Smooth muscle cell (in vitro differentiated cells): ENCODE data around the gene PITX1. TPM values are rescaled to one million over a fixed set of nuclear protein-coding genes. Genes with fewer than 3 reads are reported as not detected.

Experiments used
- DNase-seq: peaks from one replicate; lab custom pipeline; 2025; ENCODE audit not compliant: unreplicated experiment; lab: John Stamatoyannopoulos, UW
- H2AFZ ChIP-seq: fragments of 200-600 bp; sonication (generic); 2 replicates; pipeline ENCODE4 v1.6.0; 2016; ENCODE audit warnings: antibody characterized with exemption, low read depth, mild to moderate bottlenecking
- H3F3A ChIP-seq: fragments of 200-600 bp; sonication (generic); 2 replicates; pipeline ENCODE4 v1.6.0; 2017; ENCODE audit warnings: antibody characterized with exemption, low read depth
- H3K27ac ChIP-seq: fragments of 200-600 bp; sonication (generic); 2 replicates; pipeline ENCODE4 v1.5.1; 2016; ENCODE audit warnings: low read depth, mild to moderate bottlenecking
- H3K27me3 ChIP-seq: fragments of 200-600 bp; sonication (generic); 2 replicates; pipeline ENCODE4 v1.6.1; 2016; ENCODE audit warnings: low read depth, mild to moderate bottlenecking
- H3K36me3 ChIP-seq: fragments of 200-600 bp; sonication (generic); 2 replicates; pipeline ENCODE4 v1.5.1; 2016; ENCODE audit warnings: low read depth
- H3K4me1 ChIP-seq: fragments of 200-600 bp; sonication (generic); 2 replicates; pipeline ENCODE4 v1.5.1; 2016; ENCODE audit warnings: low read depth
- H3K4me2 ChIP-seq: fragments of 200-600 bp; sonication (generic); 2 replicates; pipeline ENCODE4 v1.6.0; 2016; ENCODE audit warnings: mild to moderate bottlenecking
- H3K4me3 ChIP-seq: fragments of 200-600 bp; sonication (generic); 2 replicates; pipeline ENCODE4 v1.5.1; 2016; ENCODE audit warnings: mild to moderate bottlenecking
- H3K79me2 ChIP-seq: fragments of 200-600 bp; sonication (generic); 2 replicates; pipeline ENCODE4 v1.6.0; 2016; ENCODE audit warnings: low read depth, mild to moderate bottlenecking
- H3K9ac ChIP-seq: fragments of 200-600 bp; sonication (generic); 2 replicates; pipeline ENCODE4 v1.6.0; 2016; ENCODE audit warnings: low read depth
- H3K9me3 ChIP-seq: fragments of 200-600 bp; sonication (generic); replicated peaks from 2 replicates; pipeline ENCODE4 v1.5.1; 2016; ENCODE audit warnings: low read depth
- H4K20me1 ChIP-seq: fragments of 200-600 bp; sonication (generic); 2 replicates; pipeline ENCODE4 v1.6.0; 2016; ENCODE audit warnings: low read depth
- CTCF ChIP-seq: fragments of 200-600 bp; sonication (generic); IDR thresholded peaks from 2 replicates; pipeline ENCODE4 v1.5.1; 2017; ENCODE audit warnings: borderline replicate concordance, mild to moderate bottlenecking, antibody characterized with exemption; ENCODE audit not compliant: insufficient read depth, poor library complexity, severe bottlenecking
- WGBS: methylation state at CpG from one replicate; pipeline ENCODE4 v1.1.7; 2016; ENCODE audit warnings: low lambda C conversion rate; 5-methylcytosine and 5-hydroxymethylcytosine counted together
- polyA plus RNA-seq: library from polyadenylated mRNA; unstranded; fragments of >200 nt; fragmentation: Nextera tagmentation; extraction: Ambion mirVana; gene quantifications from 2 replicates; pipeline ENCODE4 v1.2.1, GENCODE V29; 2016
- total RNA-seq: library from RNA; depleted of rRNA; stranded (reverse); fragments of >200 nt; gene quantifications from 2 replicates; pipeline ENCODE4 v1.2.3, GENCODE V29; 2014

Gene PITX1
- total and polyA plus RNA-seq, 2 experiments from 2014 or later, result 161 to 473 TPM

- Histone ChIP-seq H3K4me2 (no peak overlapping the region), H3K9ac (no peak overlapping the region), H3K4me1 (peaks cover under 1% of the 10 kb centered on the region), H3K9me3 (no peaks in the 10 kb centered on the region), H4K20me1 (peaks cover 35% of the 10 kb centered on the region), H3K79me2 (peaks cover 59% of the 10 kb centered on the region), H3K27ac (no peak overlapping the region), H3F3A (peaks cover 6% of the 10 kb centered on the region), H3K27me3 (no peaks in the 10 kb centered on the region), H2AFZ (no peak overlapping the region), H3K4me3 (no peak overlapping the region), H3K36me3 (no peaks in the 10 kb centered on the region)
- no peak for DNase-seq
- WGBS, result 88% methylated on average over 16 of the region's 16 CpGs
- no peak for TF ChIP-seq CTCF
These were observed 13.7 kb downstream of the PITX1 start for GRCh38 chr5:135020111-135020895.

GRCh38 chr5:135019314-135019713 lies 14.7 kb downstream of the PITX1 start:
- H2AFZ ChIP-seq, result no peak overlapping the region
- H3K27me3 ChIP-seq, result no peaks in the 10 kb centered on the region
- no peak for TF ChIP-seq CTCF
- no peak overlapping the region for H3K9ac ChIP-seq
- no peaks in the 10 kb centered on the region for H3K9me3 ChIP-seq
- H3K36me3 ChIP-seq, result no peaks in the 10 kb centered on the region
- peaks cover 49% of the 10 kb centered on the region for H3K79me2 ChIP-seq
- H3F3A ChIP-seq, result no peaks in the 10 kb centered on the region
- no peak overlapping the region for H3K4me3 ChIP-seq
- DNase-seq, result no peak
- H3K4me1 ChIP-seq, result no peaks in the 10 kb centered on the region
- peaks cover 25% of the 10 kb centered on the region for H4K20me1 ChIP-seq
- no peak overlapping the region for H3K27ac ChIP-seq
- no peak overlapping the region for H3K4me2 ChIP-seq
- 88% methylated on average over 5 of the region's 5 CpGs for WGBS

GRCh38 chr5:135018457-135018856 lies 15.6 kb downstream of the PITX1 start:
- TF ChIP-seq CTCF, result no peak
- no peak overlapping the region for H3K27ac ChIP-seq
- H3K4me2 ChIP-seq, result no peak overlapping the region
- H3K79me2 ChIP-seq, result peaks cover 40% of the 10 kb centered on the region
- no peaks in the 10 kb centered on the region for H3K4me1 ChIP-seq
- WGBS, result 86% methylated on average over 4 of the region's 4 CpGs
- no peaks in the 10 kb centered on the region for H3F3A ChIP-seq
- no peaks in the 10 kb centered on the region for H3K36me3 ChIP-seq
- no peaks in the 10 kb centered on the region for H3K9me3 ChIP-seq
- H4K20me1 ChIP-seq, result peaks cover 25% of the 10 kb centered on the region
- DNase-seq, result no peak
- H3K9ac ChIP-seq, result no peak overlapping the region
- no peak overlapping the region for H3K4me3 ChIP-seq
- no peak overlapping the region for H2AFZ ChIP-seq
- H3K27me3 ChIP-seq, result no peaks in the 10 kb centered on the region

GRCh38 chr5:135016861-135017290 lies 17.2 kb downstream of the PITX1 start:
- no peak overlapping the region for H3K9ac ChIP-seq
- 95% methylated on average over 10 of the region's 11 CpGs for whole genome bisulfite sequencing

More at GRCh38 chr5:135016861-135017290, 17.2 kb downstream of the PITX1 start:
- no peaks in the 10 kb centered on the region for H3F3A ChIP-seq
- no peaks in the 10 kb centered on the region for H3K27me3 ChIP-seq
- H3K9me3 ChIP-seq, result no peaks in the 10 kb centered on the region
- no peak for TF ChIP-seq CTCF
- no peak overlapping the region for H3K4me2 ChIP-seq
- H2AFZ ChIP-seq, result no peak overlapping the region
- H3K27ac ChIP-seq, result no peak overlapping the region
- no peaks in the 10 kb centered on the region for H3K4me1 ChIP-seq
- H3K79me2 ChIP-seq, result peaks cover 24% of the 10 kb centered on the region
- peaks cover 25% of the 10 kb centered on the region for H4K20me1 ChIP-seq
- DNase-seq, result no peak
- no peak overlapping the region for H3K4me3 ChIP-seq
- no peaks in the 10 kb centered on the region for H3K36me3 ChIP-seq
